Measurements from ENCODE around the gene ITGA2. TPM values are rescaled to one million over a fixed set of nuclear protein-coding genes. Genes with fewer than 3 reads are reported as not detected.

Gene ITGA2
- total and polyA plus RNA-seq, 2 of the 8 experiments (the other 6 are each of a cell fraction or from before 2014, with no cell fraction given) = 1.4 to 7.7 TPM

GRCh38 chr5:53113947-53114346 lies 124.8 kb downstream of the ITGA2 start (continued):
- TF ChIP-seq ATF2 (IDR thresholded peaks at IDR 0.05; ENCODE audit: low read length) = no peak

All from H1 (cell line).